ENCODE measurements around the gene ZBTB6. TPM values are rescaled to one million over a fixed set of nuclear protein-coding genes. Genes with fewer than 3 reads are reported as not detected.
A peak's percentile ranks its signal among the peaks of the same experiment; 100 is the strongest.

ZBTB6 gene
- total and polyA plus RNA-seq, 9 of the 15 experiments (the other 6 are each of a cell fraction or from before 2014, with no cell fraction given), result 1.4 to 7.2 (median 5.3) TPM

GRCh38 chr9:122931226-122932121 is 18.4 kb upstream of the ZBTB6 start, which contains the start of gene ZBTB26 (continued):
- TF ChIP-seq ADNP (tag; IDR thresholded peaks at IDR 0.05), result no peak
- TF ChIP-seq CHD7 (IDR thresholded peaks at IDR 0.05; ENCODE audit: low read depth, low read length), result no peak
- TF ChIP-seq LCOR (CRISPR knock-in tag; IDR thresholded peaks at IDR 0.05), result no peak; the same call in 1 of the 2 replicates
- TF ChIP-seq TFAP4 (CRISPR knock-in tag; IDR thresholded peaks at IDR 0.05; ENCODE audit: borderline replicate concordance), result peak; percentile 41; the same call in 1 of the 2 replicates
- TF ChIP-seq ZNF354B (CRISPR knock-in tag; IDR thresholded peaks at IDR 0.05), result no peak
- TF ChIP-seq MAFG (tag; conservative IDR thresholded peaks at IDR 0.05), result no peak
- TF ChIP-seq SMAD1 (IDR thresholded peaks at IDR 0.05; ENCODE audit: low read depth, low read length, partially characterized antibody), result peak; percentile 22
- no peak for TF ChIP-seq KAT2B (IDR thresholded peaks at IDR 0.05; ENCODE audit: low read depth, low read length)
- no peak for TF ChIP-seq CEBPB (tag; IDR thresholded peaks at IDR 0.05)
- TF ChIP-seq FUS (optimal IDR thresholded peaks at IDR 0.05; ENCODE audit: low read depth, low read length), result no peak
- no peak for TF ChIP-seq MCM2 (IDR thresholded peaks at IDR 0.05; ENCODE audit: low read depth)
- TF ChIP-seq E2F8 (IDR thresholded peaks at IDR 0.05; ENCODE audit: low read depth, partially characterized antibody), result peak; percentile 84
